Muscle layer of duodenum (tissue), 2 donors: ENCODE measurements around the gene NEUROD4.

Source experiments
- H3K27ac ChIP-seq: one replicate; pipeline ENCODE4 v1.7.0; 2013; ENCODE audit warnings: mild to moderate bottlenecking, low read length
- H3K27me3 ChIP-seq: one replicate; pipeline ENCODE4 v1.7.0; 2013; ENCODE audit warnings: low read depth, mild to moderate bottlenecking, control low read depth, low read length
- H3K36me3 ChIP-seq, 2 donors: one replicate each; pipeline ENCODE4 v1.7.0; 2013; ENCODE audit warnings: low read length in 2 of 2, control low read depth in 1 of 2, mild to moderate bottlenecking in 1 of 2; ENCODE audit not compliant: insufficient read depth in 2 of 2, control insufficient read depth in 1 of 2
- H3K4me1 ChIP-seq, 2 donors: one replicate each; pipeline ENCODE4 v1.7.0; 2013; ENCODE audit warnings: low read length in 2 of 2, mild to moderate bottlenecking in 2 of 2, control low read depth in 1 of 2, moderate library complexity in 1 of 2; ENCODE audit not compliant: insufficient read depth in 2 of 2, control insufficient read depth in 1 of 2
- H3K4me3 ChIP-seq, 2 donors: one replicate each; pipeline ENCODE4 v1.7.0; 2013; ENCODE audit warnings: low read length in 2 of 2, low read depth in 1 of 2, mild to moderate bottlenecking in 1 of 2
- H3K9me3 ChIP-seq, 2 donors: one replicate each; pipeline ENCODE4 v1.7.0; 2013; ENCODE audit warnings: low read length in 2 of 2, control low read depth in 1 of 2, mild to moderate bottlenecking in 1 of 2; ENCODE audit not compliant: control insufficient read depth in 1 of 2
- donor health status: healthy.

Gene NEUROD4, protein sequence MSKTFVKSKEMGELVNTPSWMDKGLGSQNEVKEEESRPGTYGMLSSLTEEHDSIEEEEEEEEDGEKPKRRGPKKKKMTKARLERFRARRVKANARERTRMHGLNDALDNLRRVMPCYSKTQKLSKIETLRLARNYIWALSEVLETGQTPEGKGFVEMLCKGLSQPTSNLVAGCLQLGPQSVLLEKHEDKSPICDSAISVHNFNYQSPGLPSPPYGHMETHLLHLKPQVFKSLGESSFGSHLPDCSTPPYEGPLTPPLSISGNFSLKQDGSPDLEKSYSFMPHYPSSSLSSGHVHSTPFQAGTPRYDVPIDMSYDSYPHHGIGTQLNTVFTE

DNA sequence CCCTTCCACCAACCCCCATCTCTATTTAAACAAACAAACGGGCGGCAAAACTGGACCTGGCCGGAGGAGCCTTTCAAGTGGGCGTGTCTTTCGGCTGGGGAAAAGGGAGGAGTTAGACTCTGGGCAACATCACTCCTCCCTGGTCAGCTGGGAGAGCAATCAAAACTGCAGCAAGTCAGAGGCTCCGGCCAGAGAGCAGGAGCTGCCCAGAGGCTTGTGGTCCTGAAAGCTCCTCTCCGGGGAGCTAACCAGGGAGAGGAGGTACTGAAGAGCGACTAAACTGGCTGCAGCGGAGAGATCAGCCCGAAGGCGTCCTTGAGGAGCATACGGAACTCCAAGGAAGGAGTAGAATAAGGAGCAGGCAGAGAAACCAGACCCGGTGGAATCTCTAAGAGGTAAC is at the start of gene NEUROD4:
Gene NEUROD4, plus strand, starts transcription at position 191 of the 400 bp plus-strand sequence. CDS start 6,466 bp downstream, outside the sequence.
- H3K27ac ChIP-seq: no peak within 1 kb of the TSS
- H3K36me3 ChIP-seq: no peaks in the 10 kb centered on the region
- H3K27me3 ChIP-seq: no peaks in the 10 kb centered on the region
- no peak within 1 kb of the TSS for H3K4me3 ChIP-seq
- H3K9me3 ChIP-seq: no peaks in the 10 kb centered on the region
- H3K4me1 ChIP-seq: no peaks in the 10 kb centered on the region

DNA sequence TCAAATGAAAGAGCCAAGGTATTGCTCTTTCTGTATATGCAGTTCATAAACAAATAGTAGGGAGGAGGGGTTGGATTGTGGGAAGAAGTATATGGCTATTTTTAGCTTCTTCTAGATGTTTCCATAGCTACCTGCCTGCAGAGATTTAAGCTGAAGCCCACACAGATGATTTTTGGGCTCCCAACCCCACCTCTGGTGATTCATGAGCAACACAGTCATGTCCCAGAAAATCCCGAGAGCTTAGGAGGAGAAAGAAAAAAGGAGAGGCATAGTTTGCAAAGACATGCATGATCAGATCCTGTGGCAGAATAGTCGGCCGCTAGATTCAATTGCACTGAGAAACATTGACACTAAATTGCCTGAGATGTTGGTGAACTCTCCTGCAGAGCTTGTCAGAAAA is 49.0 kb upstream of the NEUROD4 start:
- no peak overlapping the region for H3K4me3 ChIP-seq

DNA sequence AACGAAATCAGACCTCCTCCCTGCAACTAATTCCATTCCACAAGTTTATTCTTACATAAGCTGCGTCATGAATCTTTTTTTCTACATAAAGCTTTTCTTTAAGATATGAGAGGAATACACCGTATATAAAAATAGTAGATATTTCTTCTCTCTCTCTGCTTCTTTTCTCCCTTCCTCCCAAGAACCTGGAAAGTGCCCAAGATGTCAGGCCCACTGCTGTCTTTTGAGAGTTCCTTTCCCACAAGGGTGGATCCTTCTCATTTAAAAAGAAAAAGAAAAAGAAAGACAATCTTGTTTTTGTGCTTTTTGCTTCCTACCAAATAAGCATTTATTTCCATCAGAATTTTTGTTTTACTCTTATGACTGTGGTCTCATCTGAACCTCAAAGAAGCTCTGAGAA is 46.2 kb upstream of the NEUROD4 start:
- Histone ChIP-seq H3K27ac (no peak overlapping the region), H3K27me3 (no peaks in the 10 kb centered on the region), H3K36me3 (no peaks in the 10 kb centered on the region), H3K4me3 (no peak overlapping the region), H3K4me1 (no peaks in the 10 kb centered on the region), H3K9me3 (no peaks in the 10 kb centered on the region)

More for the DNA sequence above, 49.0 kb upstream of the NEUROD4 start:
- no peaks in the 10 kb centered on the region for H3K36me3 ChIP-seq
- no peaks in the 10 kb centered on the region for H3K27me3 ChIP-seq
- no peak overlapping the region for H3K27ac ChIP-seq
- H3K4me1 ChIP-seq: no peaks in the 10 kb centered on the region
- H3K9me3 ChIP-seq: no peaks in the 10 kb centered on the region

DNA sequence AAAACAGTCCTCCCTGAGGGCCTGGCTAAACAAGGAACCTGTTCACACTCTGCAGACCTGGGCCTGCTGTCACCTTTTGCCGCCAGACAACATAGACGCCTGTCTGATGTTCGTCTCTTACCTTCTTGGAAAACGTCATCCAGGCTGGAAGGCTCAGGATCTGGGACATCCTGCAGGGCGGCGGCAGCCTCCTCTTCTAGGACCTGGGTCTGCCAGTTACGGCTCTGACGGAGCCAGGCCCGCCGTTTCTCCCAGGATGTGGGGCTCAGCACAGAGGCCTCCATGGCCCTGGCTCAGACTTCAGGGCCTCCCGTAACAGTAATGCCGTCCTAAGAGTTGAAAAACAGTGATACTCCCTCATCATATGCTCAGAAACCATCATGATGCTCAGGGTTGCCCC is 45.5 kb upstream of the NEUROD4 start:
- H3K9me3 ChIP-seq: no peaks in the 10 kb centered on the region

DNA sequence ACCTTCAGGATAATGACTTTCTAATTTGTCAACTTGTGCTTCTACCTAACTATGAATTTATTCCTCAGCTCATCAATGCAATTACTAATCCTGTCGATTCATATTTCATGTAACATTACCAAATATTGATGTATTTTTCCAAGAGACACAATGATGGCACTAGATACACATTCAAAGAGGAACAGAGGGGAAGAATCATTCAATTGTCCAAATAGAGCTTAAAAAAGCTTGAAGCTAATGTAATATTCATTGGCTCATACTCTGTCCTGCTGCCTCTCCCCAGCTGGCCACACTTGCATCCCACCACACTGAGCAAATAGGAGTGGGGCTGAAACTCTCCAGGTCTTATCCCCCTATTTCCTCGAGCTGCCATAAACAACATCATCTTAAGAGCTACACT is 44.5 kb upstream of the NEUROD4 start:
- H3K4me1 ChIP-seq: no peaks in the 10 kb centered on the region
- H3K9me3 ChIP-seq: no peaks in the 10 kb centered on the region
- no peaks in the 10 kb centered on the region for H3K36me3 ChIP-seq
- H3K27ac ChIP-seq: no peak overlapping the region
- H3K27me3 ChIP-seq: no peaks in the 10 kb centered on the region
- no peak overlapping the region for H3K4me3 ChIP-seq

More for the DNA sequence above, 45.5 kb upstream of the NEUROD4 start:
- no peaks in the 10 kb centered on the region for H3K36me3 ChIP-seq
- no peaks in the 10 kb centered on the region for H3K27me3 ChIP-seq
- no peak overlapping the region for H3K27ac ChIP-seq
- no peak overlapping the region for H3K4me3 ChIP-seq
- H3K4me1 ChIP-seq: no peaks in the 10 kb centered on the region

DNA sequence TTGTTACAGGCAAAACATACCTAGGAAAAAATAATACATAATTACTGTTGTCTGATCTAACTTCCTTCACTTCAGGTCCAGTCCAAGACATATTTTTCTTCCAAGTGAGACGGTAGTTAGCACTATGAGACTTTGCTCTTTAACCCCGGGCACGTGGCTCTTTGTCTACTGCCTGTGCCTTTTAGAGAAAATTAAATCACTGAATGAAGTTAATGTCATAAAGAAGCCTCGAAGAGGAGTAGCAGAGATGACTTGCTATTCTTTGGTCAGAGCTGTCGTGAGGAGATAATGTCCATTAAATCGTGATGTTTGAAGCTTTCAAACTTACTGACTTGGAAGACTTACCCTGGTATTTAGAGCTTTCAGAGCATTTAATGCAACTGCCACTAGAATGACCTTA is 43.9 kb upstream of the NEUROD4 start:
- Histone ChIP-seq H3K9me3 (no peaks in the 10 kb centered on the region), H3K27me3 (no peaks in the 10 kb centered on the region), H3K4me1 (no peaks in the 10 kb centered on the region), H3K27ac (no peak overlapping the region), H3K36me3 (no peaks in the 10 kb centered on the region), H3K4me3 (no peak overlapping the region)

DNA sequence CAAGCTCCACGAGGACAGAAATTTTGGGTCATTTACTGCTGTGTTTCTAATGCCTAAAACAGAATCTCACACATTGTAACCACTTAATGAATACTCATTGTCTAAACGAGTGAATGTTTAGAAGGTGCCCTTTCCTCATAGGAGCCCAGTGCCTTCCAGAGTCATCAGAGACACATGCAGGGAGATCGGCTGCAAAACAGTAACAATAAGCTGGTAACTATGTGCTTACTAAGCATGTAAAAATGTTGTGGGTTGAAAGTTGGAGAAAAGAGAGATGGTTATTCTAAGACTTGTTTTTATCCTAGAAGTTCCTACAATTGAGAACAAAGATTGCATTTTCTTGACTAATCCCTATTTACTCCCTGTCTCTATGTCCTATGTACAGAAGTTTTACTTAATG is 42.6 kb upstream of the NEUROD4 start:
- Histone ChIP-seq H3K27ac (no peak overlapping the region), H3K27me3 (no peaks in the 10 kb centered on the region), H3K4me3 (no peak overlapping the region), H3K36me3 (no peaks in the 10 kb centered on the region), H3K9me3 (no peaks in the 10 kb centered on the region), H3K4me1 (no peaks in the 10 kb centered on the region)

DNA sequence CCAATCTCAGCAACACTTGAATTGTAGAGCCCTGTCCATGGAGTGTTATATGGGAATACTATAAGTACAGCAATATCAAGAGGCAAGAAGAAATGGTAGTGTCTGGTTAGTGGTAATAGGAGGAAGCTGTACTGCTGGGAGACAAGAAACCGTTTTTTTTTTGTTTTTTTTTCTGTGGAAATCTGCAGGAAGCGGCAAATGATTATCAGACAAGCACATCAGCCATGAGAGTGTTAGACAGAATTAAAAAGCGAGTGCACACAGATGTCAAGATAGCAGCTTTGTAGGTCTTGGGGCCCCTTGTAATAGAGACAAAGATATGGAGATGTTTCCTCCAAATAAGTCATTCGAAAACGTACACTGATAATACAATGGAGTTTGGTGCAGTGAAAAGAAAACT is 41.9 kb upstream of the NEUROD4 start:
- no peak overlapping the region for H3K4me3 ChIP-seq
- H3K27ac ChIP-seq: no peak overlapping the region
- no peaks in the 10 kb centered on the region for H3K4me1 ChIP-seq
- no peaks in the 10 kb centered on the region for H3K27me3 ChIP-seq
- H3K36me3 ChIP-seq: no peaks in the 10 kb centered on the region
- no peaks in the 10 kb centered on the region for H3K9me3 ChIP-seq

DNA sequence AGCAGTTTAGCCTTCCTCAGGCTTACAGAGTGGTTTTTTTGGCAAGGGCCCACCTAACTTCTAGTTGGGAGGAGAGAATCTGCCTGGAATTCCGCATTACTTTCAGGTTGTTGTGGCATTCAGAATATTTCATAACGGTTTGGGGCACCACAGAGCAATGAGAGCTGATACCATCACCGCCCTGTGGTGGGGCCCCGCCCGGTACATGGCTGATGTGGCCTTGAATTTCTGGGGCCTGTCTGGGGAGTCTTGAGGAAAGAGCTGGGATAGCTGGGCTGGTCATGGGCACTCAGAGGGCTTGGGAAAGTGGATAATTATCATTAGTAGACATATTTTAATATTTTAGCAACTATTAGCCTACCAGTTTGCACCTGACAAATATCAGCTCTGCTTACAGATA is 39.4 kb upstream of the NEUROD4 start:
- H3K36me3 ChIP-seq: no peaks in the 10 kb centered on the region
- no peak overlapping the region for H3K4me3 ChIP-seq
- no peaks in the 10 kb centered on the region for H3K9me3 ChIP-seq
- no peaks in the 10 kb centered on the region for H3K4me1 ChIP-seq
- H3K27me3 ChIP-seq: no peaks in the 10 kb centered on the region
- H3K27ac ChIP-seq: no peak overlapping the region

DNA sequence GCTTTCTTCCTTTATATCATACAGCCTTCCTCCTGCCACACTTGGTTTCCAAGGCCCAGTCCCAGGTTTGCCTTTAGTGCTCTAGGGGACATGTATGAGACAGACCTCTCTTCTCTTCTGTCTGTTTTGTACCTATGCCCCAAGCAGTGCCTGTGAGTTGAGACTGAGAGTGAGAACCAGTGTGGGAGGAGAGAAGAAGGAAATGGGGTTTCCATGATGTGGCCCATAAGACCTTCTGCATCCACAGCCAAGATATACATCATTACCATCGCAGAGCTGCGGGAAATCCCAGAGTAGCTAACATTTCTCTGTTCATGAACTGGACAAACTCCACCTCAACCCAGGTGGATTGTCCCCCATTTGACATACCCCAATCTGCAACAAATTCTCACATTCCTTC is 38.0 kb upstream of the NEUROD4 start:
- no peaks in the 10 kb centered on the region for H3K9me3 ChIP-seq
- H3K27ac ChIP-seq: no peak overlapping the region
- no peaks in the 10 kb centered on the region for H3K4me1 ChIP-seq
- H3K27me3 ChIP-seq: no peaks in the 10 kb centered on the region
- H3K4me3 ChIP-seq: no peak overlapping the region
- no peaks in the 10 kb centered on the region for H3K36me3 ChIP-seq

DNA sequence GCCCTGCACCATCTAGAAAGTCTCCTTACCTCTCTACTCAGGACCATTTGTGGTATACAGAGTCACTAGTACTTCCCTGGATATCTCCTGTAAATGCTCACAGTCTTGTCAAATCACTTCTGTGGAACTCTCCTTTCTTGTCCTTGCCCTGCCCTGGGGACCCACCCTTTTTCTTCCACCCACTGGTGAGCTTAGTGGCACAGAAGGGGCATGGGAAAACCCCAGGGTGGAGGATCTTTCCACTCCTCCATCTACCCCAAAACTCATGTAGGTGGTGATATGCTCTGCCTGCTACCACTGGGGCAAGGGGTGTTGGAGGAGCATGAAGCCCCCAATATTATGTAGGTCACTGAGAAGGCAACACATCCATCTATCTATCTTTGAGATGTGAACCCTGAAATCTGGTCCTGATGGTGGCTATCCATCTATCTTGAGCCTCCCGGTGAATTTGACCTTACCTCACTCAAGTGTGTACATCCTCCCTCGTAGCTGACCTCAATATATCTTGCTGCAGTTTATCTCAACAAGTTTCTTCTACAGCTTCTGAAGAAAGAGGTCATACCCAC is 36.2 kb upstream of the NEUROD4 start:
- Histone ChIP-seq H3K27me3 (no peaks in the 10 kb centered on the region), H3K36me3 (no peaks in the 10 kb centered on the region), H3K4me3 (no peak overlapping the region), H3K4me1 (no peaks in the 10 kb centered on the region), H3K9me3 (no peaks in the 10 kb centered on the region), H3K27ac (no peak overlapping the region)
